RWPE2 (cell line): ENCODE measurements around the gene SEMA4D.

ENCODE experiments used
- ATAC-seq: fragments of 200-7000 bp; cut with Tn5 transposase; 3 replicates; pipeline ENCODE4 v1.9.1; 2021; ENCODE audit warnings: low read depth
- DNase-seq: peaks from one replicate; pipeline ENCODE4 v3.0.0-alpha.2; 2020; ENCODE audit warnings: low spot score
- H3K27ac ChIP-seq: fragments of 450-650 bp; 2 replicates; pipeline ENCODE4 v1.5.1; 2017; ENCODE audit warnings: mild to moderate bottlenecking; ENCODE audit not compliant: poor library complexity, severe bottlenecking
- H3K27me3 ChIP-seq: fragments of 250-450 bp; sonication (Bioruptor Pico); 2 replicates; pipeline ENCODE4 v1.5.1; 2021; ENCODE audit warnings: mild to moderate bottlenecking, moderate library complexity; ENCODE audit not compliant: insufficient read depth, poor library complexity, severe bottlenecking
- H3K36me3 ChIP-seq: fragments of 250-450 bp; sonication (Bioruptor Pico); 2 replicates; pipeline ENCODE4 v1.5.1; 2020; ENCODE audit warnings: low read depth, mild to moderate bottlenecking, moderate library complexity
- H3K4me1 ChIP-seq: fragments of 250-450 bp; sonication (Bioruptor Pico); 2 replicates; pipeline ENCODE4 v1.5.1; 2021; ENCODE audit warnings: mild to moderate bottlenecking, moderate library complexity; ENCODE audit not compliant: insufficient read depth, poor library complexity, severe bottlenecking
- H3K4me3 ChIP-seq: fragments of 250-450 bp; sonication (Bioruptor Pico); 2 replicates; pipeline ENCODE4 v1.5.1; 2021; ENCODE audit warnings: mild to moderate bottlenecking, moderate library complexity; ENCODE audit not compliant: severe bottlenecking
- H3K9me3 ChIP-seq: fragments of 250-450 bp; sonication (Bioruptor Pico); 2 replicates; pipeline ENCODE4 v1.5.1; 2021; ENCODE audit warnings: mild to moderate bottlenecking, moderate library complexity; ENCODE audit not compliant: severe bottlenecking
- CTCF ChIP-seq: fragments of 450-650 bp; IDR thresholded peaks from one replicate; pipeline ENCODE4 v1.5.1; 2017; ENCODE audit warnings: mild to moderate bottlenecking, moderate library complexity; ENCODE audit not compliant: poor library complexity, severe bottlenecking

Gene SEMA4D

GRCh38 chr9:89384783-89385182, 113.1 kb downstream of the SEMA4D start:
- ATAC-seq: no peak
- peaks cover 6% of the 10 kb centered on the region; the same call in 1 of the 2 replicates for H3K36me3 ChIP-seq
- H3K27ac ChIP-seq: no peak overlapping the region
- H3K27me3 ChIP-seq: no peaks in the 10 kb centered on the region
- H3K9me3 ChIP-seq: no peaks in the 10 kb centered on the region
- no peak for DNase-seq
- peaks cover 9% of the 10 kb centered on the region for H3K4me1 ChIP-seq
- H3K4me3 ChIP-seq: no peak overlapping the region
- TF ChIP-seq CTCF: no peak

- no peak for TF ChIP-seq CTCF
- ATAC-seq (no peak), DNase-seq (no peak)
- no peak overlapping the region for H3K27ac ChIP-seq
- no peaks in the 10 kb centered on the region for H3K27me3 ChIP-seq
- H3K36me3 ChIP-seq: peaks cover 6% of the 10 kb centered on the region; the same call in 1 of the 2 replicates
- H3K4me1 ChIP-seq: peaks cover 9% of the 10 kb centered on the region
- H3K4me3 ChIP-seq: no peak overlapping the region
- H3K9me3 ChIP-seq: no peaks in the 10 kb centered on the region
Observed at GRCh38 chr9:89383721-89384300, 114.1 kb downstream of the SEMA4D start.

- no peak for TF ChIP-seq CTCF
- Histone ChIP-seq H3K27ac (no peak overlapping the region), H3K27me3 (no peaks in the 10 kb centered on the region), H3K4me1 (peaks cover 9% of the 10 kb centered on the region), H3K36me3 (peaks cover 6% of the 10 kb centered on the region; the same call in 1 of the 2 replicates), H3K9me3 (no peaks in the 10 kb centered on the region), H3K4me3 (no peak overlapping the region)
- ATAC-seq (no peak), DNase-seq (no peak)
Observed at GRCh38 chr9:89383030-89383720, 114.7 kb downstream of the SEMA4D start.

- Histone ChIP-seq H3K36me3 (peaks cover 6% of the 10 kb centered on the region; the same call in 1 of the 2 replicates), H3K27ac (no peak overlapping the region), H3K27me3 (no peaks in the 10 kb centered on the region), H3K4me1 (peaks cover 5% of the 10 kb centered on the region), H3K9me3 (no peaks in the 10 kb centered on the region), H3K4me3 (no peak overlapping the region)
- TF ChIP-seq CTCF: no peak
- DNase-seq (no peak), ATAC-seq (no peak)
Observed at GRCh38 chr9:89382026-89382986, 115.6 kb downstream of the SEMA4D start.
